GM18858 (cell line): ENCODE results near the gene REEP2.
A peak's percentile ranks its signal among the peaks of the same experiment; 100 is the strongest.

ENCODE experiments used
- ATAC-seq: cut with Tn5 transposase; IDR thresholded peaks from one replicate; pipeline ENCODE4 v1.9.1; 2021; ENCODE audit not compliant: unreplicated experiment

Gene REEP2

DNA sequence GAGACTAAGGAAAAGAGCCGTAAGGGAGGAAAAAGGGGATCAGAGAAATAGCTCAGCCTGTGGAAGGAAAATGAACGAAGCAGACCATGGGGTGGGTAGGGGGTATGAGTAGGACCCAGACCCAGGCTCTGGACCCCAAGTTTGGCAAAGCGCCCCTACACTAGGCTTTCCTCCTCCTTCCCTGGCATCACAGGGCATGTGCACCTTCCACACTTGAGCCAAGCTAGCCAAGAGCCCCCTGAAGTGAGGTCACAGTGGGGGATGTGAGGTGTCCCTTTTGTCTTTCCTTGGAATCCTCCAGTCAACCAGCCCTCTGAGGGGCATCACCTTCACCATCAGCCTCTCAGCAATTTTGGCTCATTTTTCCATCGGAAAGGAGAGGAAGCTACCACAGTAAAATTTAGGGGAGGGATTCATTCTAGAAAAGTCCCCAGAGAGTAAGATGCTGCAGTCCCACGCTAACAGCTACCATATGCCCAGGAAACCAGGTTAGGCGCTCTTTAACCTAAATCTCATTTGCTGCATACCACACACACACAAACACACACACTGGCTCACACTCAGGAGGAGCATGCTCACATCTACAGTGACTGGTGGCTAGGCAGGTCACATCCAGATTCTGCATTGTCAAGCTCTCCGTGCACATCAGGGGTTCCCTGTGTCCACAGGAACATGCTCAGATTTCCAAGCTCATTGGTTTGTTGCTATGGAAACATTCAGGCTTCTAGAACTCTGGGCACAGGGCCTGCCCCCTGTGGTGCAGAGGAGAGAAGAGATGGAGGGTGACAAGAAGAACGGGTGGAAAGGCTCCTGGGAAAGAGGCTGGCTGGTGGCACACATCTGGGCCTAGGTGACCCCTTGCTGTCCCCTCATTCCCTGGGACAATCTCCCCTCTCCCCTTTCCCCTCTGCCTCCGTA lies 9.9 kb downstream of the REEP2 start:
- no peak for ATAC-seq

DNA sequence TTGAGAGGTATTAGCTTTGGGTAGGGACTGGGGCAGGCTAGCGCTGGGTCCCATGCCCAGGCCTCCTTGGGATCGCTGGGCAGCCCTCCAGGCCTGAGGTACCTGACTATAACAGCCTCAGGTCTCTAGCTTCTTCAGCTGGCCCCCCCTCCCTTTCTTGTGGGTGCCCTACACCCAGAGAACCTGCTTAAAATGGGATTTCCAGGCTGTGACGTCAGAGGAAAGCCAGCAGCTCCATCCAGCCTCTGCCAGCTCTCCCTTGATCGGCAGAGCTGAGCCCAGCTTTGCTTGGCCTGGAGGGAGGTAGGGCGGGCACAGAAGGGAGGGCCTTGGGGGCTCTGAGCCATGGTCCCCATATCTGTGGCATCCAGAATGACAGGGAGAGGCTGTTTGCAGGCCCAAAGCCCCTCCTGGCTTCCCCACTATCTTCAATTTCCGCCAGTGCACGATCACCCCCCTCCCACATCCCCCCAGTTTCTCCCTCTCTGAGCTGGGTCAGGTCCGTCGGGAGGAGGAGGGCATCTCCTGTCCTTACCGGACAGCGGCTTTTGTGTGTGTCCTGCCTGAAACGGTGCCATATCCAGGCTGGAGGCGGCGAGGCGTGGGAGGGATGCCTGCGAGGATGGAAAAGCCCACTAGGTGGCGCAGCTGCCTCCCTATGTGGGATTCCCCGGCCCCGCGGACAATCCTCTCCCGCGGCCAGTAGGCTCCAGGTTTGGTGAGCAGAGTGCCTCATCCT lies 10.8 kb downstream of the REEP2 start:
- ATAC-seq = no peak

DNA sequence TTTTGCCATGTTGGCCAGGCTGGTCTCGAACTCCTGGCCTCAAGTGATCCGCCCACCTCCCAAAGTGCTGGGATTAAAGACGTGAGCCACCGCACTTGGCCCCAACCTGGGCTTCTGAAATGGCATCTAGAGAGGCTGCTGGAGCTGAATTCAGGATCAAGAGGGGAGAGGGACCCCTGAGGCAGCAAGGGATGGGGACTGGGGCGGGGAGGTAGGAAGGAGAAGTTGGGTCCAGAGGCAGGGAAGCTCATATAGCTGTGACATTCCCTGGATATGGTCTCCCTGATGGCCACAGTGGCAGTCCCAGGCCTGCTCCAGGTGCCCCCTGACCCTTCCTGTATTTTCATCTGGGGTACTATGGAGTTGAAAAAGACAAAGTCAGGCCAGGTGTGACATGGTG lies 12.1 kb downstream of the REEP2 start:
- ATAC-seq = no peak

GRCh38 chr5:138452720-138453119 lies 13.9 kb downstream of the REEP2 start:
- no peak for ATAC-seq

GRCh38 chr5:138453590-138453989 lies 14.7 kb downstream of the REEP2 start:
- ATAC-seq = no peak

GRCh38 chr5:138454121-138454520 lies 15.3 kb downstream of the REEP2 start:
- ATAC-seq = no peak

- no peak for ATAC-seq
Observed at GRCh38 chr5:138455232-138455930, 16.5 kb downstream of the REEP2 start.

- ATAC-seq = no peak
Observed at GRCh38 chr5:138457531-138458275, 18.8 kb downstream of the REEP2 start.

DNA sequence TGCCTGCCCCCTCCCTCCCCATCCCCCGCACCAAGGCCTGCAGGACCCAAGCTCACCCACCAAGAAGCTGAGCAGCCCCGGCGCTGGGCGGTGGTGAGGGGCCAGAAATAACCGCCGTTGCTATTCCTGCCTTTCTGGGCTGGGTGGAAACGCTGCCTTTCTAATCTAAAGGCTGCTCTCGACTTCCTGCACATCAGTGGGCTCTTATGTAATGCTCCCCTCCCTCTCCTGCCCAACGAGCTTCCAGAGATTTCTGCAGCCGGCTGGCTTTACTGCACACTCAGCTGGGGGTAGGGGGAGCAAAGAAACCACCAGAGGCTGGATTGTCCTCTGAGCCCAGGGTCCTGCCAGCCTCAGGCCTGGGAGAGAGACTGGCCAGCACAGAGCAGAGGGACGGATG lies 19.5 kb downstream of the REEP2 start:
- ATAC-seq = no peak

DNA sequence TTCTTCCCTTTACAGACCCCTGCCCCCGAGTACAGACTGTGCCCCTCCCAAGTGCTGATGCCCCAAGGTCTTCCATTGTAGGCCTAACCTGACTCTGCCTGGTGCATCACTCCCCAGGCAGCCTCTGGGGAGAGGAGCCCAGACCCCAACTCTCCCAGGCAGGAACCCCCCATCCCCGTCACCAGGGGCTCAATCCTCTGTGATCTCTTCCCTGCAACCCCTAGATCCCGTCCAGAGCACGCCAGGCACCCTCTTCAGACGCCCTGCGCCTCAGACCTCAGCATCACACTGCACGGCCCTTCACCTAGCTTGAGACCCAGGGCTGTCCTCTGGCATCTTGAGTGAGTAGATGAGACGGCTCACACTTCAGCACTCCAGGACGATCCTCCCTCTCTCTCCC lies 20.0 kb downstream of the REEP2 start:
- no peak for ATAC-seq

GRCh38 chr5:138459311-138459933 lies 20.6 kb downstream of the REEP2 start:
- ATAC-seq = no peak

DNA sequence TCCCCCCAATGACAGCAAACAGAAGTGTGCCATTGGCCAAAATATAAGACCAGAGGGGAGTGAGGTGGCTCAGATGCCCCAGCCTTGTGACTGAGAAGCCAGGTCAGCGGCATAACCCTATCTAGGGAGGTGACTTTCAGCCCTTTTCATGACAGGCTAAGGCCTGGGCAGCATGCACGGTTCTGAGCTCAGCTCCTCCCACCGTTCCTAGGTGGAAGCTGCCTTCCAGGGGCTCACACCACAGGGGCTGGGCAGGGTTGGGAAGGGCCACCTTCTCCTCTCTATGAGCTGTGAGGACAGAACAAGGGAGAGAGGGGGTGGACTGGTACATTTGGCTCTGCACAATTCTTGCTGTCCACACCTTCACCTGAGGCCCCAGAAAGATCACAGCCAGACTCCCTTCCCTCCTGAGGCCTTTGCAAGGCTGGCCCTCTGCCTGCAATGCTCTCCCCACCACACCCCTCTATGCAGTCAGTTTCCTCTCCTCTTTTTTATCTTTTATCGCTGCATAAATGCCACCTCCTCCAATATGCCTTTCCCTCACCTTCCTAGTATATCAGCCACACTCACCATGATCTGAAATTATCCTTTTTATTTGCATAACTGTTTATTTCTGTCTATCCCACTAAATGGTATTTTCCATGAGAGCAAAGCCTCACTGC lies 21.3 kb downstream of the REEP2 start:
- no peak for ATAC-seq

DNA sequence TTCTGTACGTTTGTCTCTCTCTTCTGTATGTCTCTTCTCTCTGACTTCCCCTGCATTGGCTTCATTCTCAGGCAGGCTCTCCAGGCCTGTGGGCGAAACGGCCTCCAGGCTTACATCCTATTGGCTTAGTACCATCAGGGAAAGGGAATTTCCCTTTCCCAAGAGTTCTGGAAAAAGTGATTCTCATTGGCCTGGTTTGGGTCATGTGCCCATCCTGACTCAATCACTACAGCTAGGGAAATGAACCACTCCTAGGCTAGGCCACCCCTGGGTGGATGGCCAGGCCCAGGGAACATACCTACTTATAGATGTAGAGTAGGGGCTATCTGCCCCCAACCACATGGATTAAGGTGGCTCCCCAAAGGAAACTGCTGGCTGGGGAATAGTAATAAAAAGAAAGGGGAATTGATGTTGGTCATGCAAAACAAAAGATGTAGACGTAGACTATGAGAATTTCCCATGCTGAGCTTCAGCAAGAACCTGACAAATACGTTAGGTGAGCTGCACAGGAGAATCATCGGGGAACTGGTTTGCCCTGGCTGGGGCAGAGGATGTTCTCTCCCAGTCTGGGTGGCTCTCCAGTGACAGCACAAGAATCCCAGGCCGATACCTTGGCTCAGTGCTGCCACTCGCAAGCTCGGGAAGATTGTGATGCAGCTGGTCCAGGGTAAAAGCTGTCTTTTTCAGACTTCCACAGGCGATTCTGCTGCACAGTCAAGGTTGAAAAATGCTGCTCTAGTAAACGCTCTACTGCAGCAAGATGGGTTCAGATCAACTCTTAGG lies 22.7 kb downstream of the REEP2 start:
- ATAC-seq = no peak

DNA sequence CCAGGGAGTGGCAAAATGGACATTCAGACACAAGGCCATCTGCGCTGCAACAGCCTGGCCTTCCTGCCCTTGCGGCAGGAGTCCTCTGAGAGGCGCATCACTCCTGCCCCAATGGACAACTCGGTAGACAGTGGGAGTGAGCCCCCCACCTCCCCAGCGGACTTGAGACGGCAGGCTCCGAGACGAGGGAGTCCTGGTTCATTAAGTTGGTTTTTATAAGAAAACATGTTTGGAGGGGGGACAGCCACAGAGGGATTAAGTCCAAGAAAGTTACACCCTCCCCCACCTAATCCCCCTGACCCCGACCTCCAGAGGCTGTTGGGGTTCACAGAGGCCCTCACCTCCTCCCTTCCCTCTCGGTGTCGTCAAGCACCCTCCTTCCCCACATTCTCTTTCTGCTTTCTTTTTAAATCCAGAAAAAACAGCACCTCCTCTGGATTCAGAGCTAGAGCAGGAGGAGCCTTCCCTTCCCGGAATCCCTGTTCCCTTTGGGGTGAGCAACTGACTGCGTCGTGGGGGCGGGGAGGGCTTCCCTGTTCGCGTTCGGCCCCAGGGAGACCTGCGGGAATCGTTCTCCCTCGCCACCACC lies 24.7 kb downstream of the REEP2 start:
- no peak for ATAC-seq

- peak; percentile 42 for ATAC-seq
Observed at GRCh38 chr5:138464008-138464387, 25.1 kb downstream of the REEP2 start.

DNA sequence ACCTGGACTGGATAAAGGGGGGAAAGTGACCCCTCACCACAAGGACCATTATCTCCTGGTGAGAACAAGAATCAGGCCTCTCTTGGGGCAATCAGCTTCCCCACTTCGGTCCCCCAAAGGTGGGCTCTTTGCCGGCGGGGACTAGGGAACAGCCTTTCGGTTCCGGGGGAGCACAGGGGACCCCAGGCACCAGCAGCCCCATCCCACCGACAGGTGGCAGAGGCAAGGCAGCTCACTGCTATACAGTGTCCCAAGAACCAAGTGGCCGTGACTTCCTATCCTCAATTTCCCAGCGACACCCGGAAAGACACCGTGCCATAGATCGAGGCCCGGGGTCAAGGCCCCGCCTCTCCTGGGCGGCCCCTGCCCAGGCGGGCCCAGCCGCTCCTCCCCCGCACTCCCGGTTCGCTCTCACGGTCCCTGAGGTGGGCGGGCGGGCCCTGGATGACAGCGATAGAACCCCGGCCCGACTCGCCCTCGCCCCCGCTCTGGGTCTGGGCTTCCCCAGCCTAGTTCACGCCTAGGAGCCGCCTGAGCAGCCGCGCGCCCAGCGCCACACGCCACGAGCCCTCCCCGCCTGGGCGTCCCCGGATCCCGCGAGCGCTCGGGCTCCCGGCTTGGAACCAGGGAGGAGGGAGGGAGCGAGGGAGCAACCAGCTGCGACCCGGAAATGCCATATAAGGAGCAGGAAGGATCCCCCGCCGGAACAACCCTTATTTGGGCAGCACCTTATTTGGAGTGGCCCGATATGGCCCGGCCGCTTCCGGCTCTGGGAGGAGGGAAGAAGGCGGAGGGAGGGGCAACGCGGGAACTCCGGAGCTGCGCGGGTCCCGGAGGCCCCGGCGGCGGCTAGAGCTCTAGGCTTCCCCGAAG lies 25.8 kb downstream of the REEP2 start:
- ATAC-seq = peak; percentile 66

DNA sequence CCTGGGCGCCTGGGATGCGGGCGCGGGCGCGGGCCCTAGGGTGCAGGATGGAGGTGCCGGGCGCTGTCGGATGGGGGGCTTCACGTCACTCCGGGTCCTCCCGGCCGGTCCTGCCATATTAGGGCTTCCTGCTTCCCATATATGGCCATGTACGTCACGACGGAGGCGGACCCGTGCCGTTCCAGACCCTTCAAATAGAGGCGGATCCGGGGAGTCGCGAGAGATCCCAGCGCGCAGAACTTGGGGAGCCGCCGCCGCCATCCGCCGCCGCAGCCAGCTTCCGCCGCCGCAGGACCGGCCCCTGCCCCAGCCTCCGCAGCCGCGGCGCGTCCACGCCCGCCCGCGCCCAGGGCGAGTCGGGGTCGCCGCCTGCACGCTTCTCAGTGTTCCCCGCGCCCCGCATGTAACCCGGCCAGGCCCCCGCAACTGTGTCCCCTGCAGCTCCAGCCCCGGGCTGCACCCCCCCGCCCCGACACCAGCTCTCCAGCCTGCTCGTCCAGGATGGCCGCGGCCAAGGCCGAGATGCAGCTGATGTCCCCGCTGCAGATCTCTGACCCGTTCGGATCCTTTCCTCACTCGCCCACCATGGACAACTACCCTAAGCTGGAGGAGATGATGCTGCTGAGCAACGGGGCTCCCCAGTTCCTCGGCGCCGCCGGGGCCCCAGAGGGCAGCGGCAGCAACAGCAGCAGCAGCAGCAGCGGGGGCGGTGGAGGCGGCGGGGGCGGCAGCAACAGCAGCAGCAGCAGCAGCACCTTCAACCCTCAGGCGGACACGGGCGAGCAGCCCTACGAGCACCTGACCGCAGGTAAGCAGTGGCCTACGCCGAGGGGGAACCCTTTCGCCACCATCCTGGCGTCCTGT lies 26.6 kb downstream of the REEP2 start, which contains the start of gene EGR1:
Gene EGR1, plus strand, starts transcription at position 219 of the 864 bp plus-strand sequence. Its CDS starts 283 bp downstream, at position 502.
- ATAC-seq = peak; percentile 36
